MCF 10A (cell line): ENCODE data around the gene EIF3A. TPM values are rescaled to one million over a fixed set of nuclear protein-coding genes. Genes with fewer than 3 reads are reported as not detected.
A peak's percentile ranks its signal among the peaks of the same experiment; 100 is the strongest.

ENCODE experiments used
- BruUV-seq: library from RNA; stranded (reverse); fragments of 400-500 nt; replicated peaks from 2 replicates; lab custom pipeline; 2021; lab: Mats Ljungman, UMichigan
- CTCF ChIA-PET: fragments of 300-600 bp; sonication (Branson Sonifier 250); formaldehyde crosslinking; extraction: SDS; loops from one replicate; lab custom pipeline; 2021; ENCODE audit warnings: antibody characterized with exemption, inconsistent platforms; lab: Yijun Ruan, JAX
- POLR2A ChIA-PET: fragments of 300-600, 350-650 bp; sonication (Branson Sonifier 250); formaldehyde crosslinking; extraction: SDS; loops from one replicate; lab custom pipeline; 2020; ENCODE audit warnings: antibody characterized with exemption, inconsistent platforms; lab: Yijun Ruan, JAX
- DNase-seq: peaks from one replicate; pipeline ENCODE4 v3.0.0-alpha.2; 2018; ENCODE audit not compliant: unreplicated experiment
- H3K27ac Mint-ChIP-seq: one replicate; pipeline ENCODE4 v1.8.0; 2022; ENCODE audit warnings: mild to moderate bottlenecking, low read depth, mixed read lengths; ENCODE audit not compliant: unreplicated experiment
- H3K27me3 Mint-ChIP-seq: one replicate; pipeline ENCODE4 v1.8.0; 2022; ENCODE audit warnings: mixed read lengths; ENCODE audit not compliant: insufficient read depth, unreplicated experiment
- H3K36me3 Mint-ChIP-seq: one replicate; pipeline ENCODE4 v1.8.0; 2022; ENCODE audit warnings: mild to moderate bottlenecking, moderate library complexity, mixed read lengths; ENCODE audit not compliant: insufficient read depth, unreplicated experiment
- H3K4me1 Mint-ChIP-seq: one replicate; pipeline ENCODE4 v1.8.0; 2022; ENCODE audit warnings: mixed read lengths; ENCODE audit not compliant: insufficient read depth, unreplicated experiment
- H3K4me3 Mint-ChIP-seq: one replicate; pipeline ENCODE4 v1.8.0; 2022; ENCODE audit warnings: mild to moderate bottlenecking, moderate library complexity, mixed read lengths; ENCODE audit not compliant: unreplicated experiment
- H3K9me3 Mint-ChIP-seq: one replicate; pipeline ENCODE4 v1.8.0; 2022; ENCODE audit warnings: mixed read lengths; ENCODE audit not compliant: unreplicated experiment
- CTCF ChIP-seq: fragments of 200-600 bp; IDR thresholded peaks from one replicate; pipeline ENCODE4 v1.8.0; 2022; ENCODE audit warnings: antibody characterized with exemption, mild to moderate bottlenecking; ENCODE audit not compliant: unreplicated experiment
- intact Hi-C: fragments of 100-400 bp; cut with micrococcal nuclease; formaldehyde crosslinking; loops from 2 replicates; pipeline ENCODE4 v1.14.1; 2022
- total RNA-seq: library from RNA; stranded (reverse); gene quantifications from 2 replicates; pipeline ENCODE4 v1.2.3, GENCODE V29; 2022

Gene EIF3A
- total RNA-seq, 1 experiment from 2014 or later, result 226 TPM

GRCh38 chr10:119104654-119105015 is 24.0 kb upstream of the EIF3A start:
- Mint-ChIP-seq H3K27ac (no peak overlapping the region), H3K36me3 (peaks cover 21% of the 10 kb centered on the region), H3K27me3 (no peaks in the 10 kb centered on the region), H3K4me3 (peak overlapping the region; percentile 66), H3K4me1 (peaks cover 19% of the 10 kb centered on the region), H3K9me3 (no peaks in the 10 kb centered on the region)
- peak; percentile 25 for DNase-seq
- ChIA-PET CTCF (interaction anchor here (0.6 to 1.3 kb wide), 2 partner anchors 22 to 23 kb away, joined by 3 to 5 read pairs; no protein-coding TSS in a partner anchor), POLR2A (interaction anchor here (0.6 to 11.2 kb wide), 12 partner anchors 8 to 768 kb away, joined by 3 to 126 read pairs (median 4); partner anchors contain the start of genes EIF3A and MCMBP)
- intact Hi-C loops, result loop anchor here (1.0 kb wide), 1 partner anchor 24 kb away; the partner anchor contains the start of gene EIF3A
- TF ChIP-seq CTCF, result no peak
- no TSS peak for BruUV-seq

GRCh38 chr10:119103903-119104653 is 23.5 kb upstream of the EIF3A start, which contains the start of gene DENND10:
Gene DENND10 (plus strand): TSS chr10:119104113. CDS start chr10:119104143, 30 bp downstream.
- no TSS peak for BruUV-seq
- CTCF ChIA-PET, result interaction anchor here (0.6 to 1.3 kb wide), 2 partner anchors 21 to 23 kb away, joined by 3 to 5 read pairs; no protein-coding TSS in a partner anchor
- Mint-ChIP-seq H3K4me1 (peaks cover 19% of the 10 kb centered on the region), H3K36me3 (peaks cover 16% of the 10 kb centered on the region), H3K27me3 (no peaks in the 10 kb centered on the region), H3K9me3 (no peaks in the 10 kb centered on the region), H3K27ac (no peak within 1 kb of the TSS), H3K4me3 (peak within 1 kb of the TSS; percentile 66)
- POLR2A ChIA-PET, result interaction anchor here (0.6 to 11.2 kb wide), 12 partner anchors 8 to 769 kb away, joined by 3 to 126 read pairs (median 4); partner anchors contain the start of genes EIF3A and MCMBP
- TF ChIP-seq CTCF, result no peak
- peak; percentile 73 for DNase-seq
- intact Hi-C loops, result loop anchor here (1.0 kb wide), 1 partner anchor 24 kb away; the partner anchor contains the start of gene EIF3A

GRCh38 chr10:119103241-119103902 is 22.8 kb upstream of the EIF3A start:
- peak overlapping the region; percentile 66 for H3K4me3 Mint-ChIP-seq
- no peaks in the 10 kb centered on the region for H3K27me3 Mint-ChIP-seq
- intact Hi-C loops, result no loop called here
- H3K9me3 Mint-ChIP-seq, result no peaks in the 10 kb centered on the region
- ChIA-PET CTCF (interaction anchor here (0.6 to 1.3 kb wide), 2 partner anchors 20 to 75 kb away, joined by 3 read pairs; no protein-coding TSS in a partner anchor), POLR2A (interaction anchor here (0.7 to 11.2 kb wide), 7 partner anchors 8 to 359 kb away, joined by 3 to 126 read pairs (median 4); partner anchors contain the start of gene EIF3A)
- no TSS peak for BruUV-seq
- H3K36me3 Mint-ChIP-seq, result peaks cover 9% of the 10 kb centered on the region
- no peak overlapping the region for H3K27ac Mint-ChIP-seq
- no peak for DNase-seq
- TF ChIP-seq CTCF, result no peak
- peaks cover 19% of the 10 kb centered on the region for H3K4me1 Mint-ChIP-seq
